HG02981 (cell line): ENCODE results near the gene DNAH2.

Source experiments
- ATAC-seq: cut with Tn5 transposase; IDR thresholded peaks from one replicate; pipeline ENCODE4 v1.9.1; 2021; ENCODE audit warnings: mild to moderate bottlenecking, moderate library complexity; ENCODE audit not compliant: unreplicated experiment

DNAH2 gene

DNA sequence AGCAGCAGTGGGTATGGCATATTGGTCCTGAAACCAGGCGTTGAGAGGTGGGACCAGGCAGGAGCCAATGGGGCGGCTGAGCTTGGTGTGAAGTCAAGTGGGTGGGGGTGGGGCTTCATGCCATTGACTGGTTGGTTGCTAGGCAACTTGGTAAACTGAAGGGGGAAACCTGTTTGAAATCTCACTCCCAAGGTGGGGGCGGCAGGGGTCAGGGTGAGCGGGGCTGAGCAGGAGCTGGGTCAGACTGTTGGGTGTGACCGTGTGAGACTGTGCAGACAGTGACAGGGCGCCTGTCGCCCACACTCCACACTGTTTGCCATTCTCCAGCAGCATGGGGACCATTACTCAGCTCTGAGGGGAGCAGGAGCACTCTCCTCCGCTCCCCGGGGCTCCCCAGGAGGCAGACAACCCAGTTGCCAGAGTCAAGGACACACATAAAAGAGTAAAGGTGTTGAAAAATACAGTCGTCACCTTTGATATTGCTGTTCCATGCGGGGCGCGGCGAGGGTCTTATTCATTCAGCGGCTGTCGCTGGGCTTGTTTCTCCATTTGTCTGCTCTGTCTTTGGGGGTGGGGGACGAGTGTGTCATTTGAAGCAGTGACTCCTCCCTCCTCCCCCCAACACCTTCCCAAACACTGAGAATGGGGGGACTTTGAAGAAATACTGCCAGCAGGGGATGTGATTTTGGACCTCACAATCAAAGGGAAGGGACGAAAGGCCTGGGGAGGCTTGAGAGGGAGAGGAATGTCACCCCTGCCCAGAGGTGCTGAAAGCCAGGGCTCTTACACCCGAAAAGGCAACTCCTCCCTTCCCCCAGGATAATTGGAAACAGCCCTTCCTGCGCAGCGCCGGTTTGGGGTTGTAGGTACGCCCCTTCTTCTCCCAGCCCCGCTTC is 13.7 kb upstream of the DNAH2 start:
- no peak for ATAC-seq

DNA sequence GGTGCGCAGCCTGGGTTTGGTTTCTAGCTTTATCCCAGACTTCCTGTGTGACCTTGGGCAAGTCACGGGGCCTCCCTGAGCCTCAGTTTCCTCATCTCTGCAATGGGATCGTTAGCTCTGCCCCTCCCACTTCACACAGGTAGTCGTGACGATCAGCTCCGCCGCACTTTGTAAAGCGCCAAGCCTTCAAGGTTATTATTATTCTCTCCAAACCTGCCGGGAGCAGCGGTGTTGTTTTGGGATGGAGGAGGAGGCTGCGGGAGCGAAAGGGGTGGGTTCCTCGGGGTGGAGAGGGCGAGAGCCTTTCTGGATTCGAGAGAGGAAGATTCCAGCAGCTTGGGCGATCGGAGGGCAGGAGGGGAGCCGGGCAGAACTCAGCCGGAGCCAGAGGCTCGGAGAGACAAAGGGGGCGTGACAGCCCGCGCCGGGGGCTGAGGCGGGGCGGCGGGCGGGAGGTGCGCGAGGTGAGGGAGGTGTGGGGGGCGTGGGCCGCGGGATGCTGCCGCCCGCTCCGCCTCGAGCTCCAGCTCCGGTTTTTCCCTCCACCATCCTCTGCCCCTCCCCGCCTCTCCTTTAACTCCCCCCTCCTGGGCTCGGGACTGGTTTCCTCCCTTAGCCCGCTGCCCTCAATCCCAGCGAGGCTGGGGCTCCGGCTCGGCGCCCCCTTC is 12.8 kb upstream of the DNAH2 start, which contains the start of gene EFNB3:
TSS of gene EFNB3 (plus strand) at position 602 of the 668 bp plus-strand sequence. CDS start 397 bp downstream, outside the sequence.
- no peak for ATAC-seq

DNA sequence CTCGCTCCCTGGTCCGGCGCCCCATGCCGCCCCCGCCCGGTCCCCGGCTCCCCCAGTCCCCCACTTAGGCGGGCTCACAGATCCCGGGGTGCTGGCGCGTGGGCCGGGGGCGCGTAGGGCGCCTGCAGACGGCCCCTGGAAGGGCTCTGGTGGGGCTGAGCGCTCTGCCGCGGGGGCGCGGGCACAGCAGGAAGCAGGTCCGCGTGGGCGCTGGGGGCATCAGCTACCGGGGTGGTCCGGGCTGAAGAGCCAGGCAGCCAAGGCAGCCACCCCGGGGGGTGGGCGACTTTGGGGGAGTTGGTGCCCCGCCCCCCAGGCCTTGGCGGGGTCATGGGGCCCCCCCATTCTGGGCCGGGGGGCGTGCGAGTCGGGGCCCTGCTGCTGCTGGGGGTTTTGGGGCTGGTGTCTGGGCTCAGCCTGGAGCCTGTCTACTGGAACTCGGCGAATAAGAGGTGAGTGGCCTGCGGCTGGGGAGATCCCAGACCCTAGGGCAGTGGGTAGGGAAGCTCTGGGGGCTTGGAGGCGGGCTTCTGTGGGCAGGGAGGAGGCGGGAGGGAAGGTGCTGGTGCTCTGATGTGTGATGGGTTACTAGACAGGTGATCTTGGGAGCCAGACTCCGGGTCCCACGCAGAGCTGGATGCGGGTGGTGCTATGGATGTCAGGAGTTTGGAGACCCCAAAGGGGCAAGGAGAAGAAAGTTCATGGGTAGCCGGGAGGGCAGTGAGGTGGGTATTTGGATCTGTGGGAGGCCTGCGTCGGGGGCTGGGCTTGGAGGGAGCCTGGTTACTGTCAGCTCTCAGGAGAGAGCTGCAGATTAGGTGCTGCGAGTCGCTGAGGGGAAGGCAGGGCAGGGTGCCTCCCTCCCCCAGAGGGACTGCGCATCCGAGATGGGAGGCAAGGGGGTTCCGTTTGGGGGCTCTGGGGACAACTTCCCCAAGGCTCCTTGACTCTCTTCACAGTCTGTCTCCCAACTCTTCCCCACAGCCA is 12.0 kb upstream of the DNAH2 start:
- no peak for ATAC-seq

DNA sequence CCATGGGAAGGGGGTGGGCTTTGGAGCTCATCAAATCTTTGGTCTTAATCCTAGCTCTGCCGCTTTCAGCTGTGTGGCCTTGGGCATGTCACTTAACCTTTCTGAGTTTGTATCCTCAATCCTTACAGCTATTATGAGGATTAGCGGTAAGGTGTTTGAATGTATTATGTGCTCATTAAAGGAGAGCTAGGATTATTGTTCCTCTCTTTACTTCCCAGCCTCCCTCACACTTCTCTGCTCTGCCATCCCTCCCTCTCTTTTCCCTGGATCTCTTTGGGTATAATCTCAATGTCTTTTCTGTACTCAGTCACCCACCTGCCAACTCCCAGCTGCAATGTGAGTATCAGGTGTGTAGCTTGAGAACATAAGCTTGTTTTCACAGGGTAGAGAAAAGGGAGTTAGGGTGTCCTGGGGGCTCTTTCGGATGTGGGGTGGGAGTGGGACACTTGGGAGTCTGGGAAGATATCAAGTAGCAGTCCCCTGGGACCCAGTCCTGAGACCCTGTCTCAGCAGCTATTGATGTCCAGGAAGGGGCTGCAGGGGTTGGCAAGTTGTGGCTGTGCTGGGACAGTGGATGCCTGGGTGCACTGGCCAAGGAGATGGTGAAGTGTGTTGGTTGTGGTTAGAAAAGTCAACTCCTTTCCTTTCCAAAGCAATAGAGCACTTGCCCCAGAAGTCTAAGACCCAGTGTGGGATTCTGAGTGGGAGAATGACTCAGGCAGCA is 10.8 kb upstream of the DNAH2 start:
- ATAC-seq, result no peak

DNA sequence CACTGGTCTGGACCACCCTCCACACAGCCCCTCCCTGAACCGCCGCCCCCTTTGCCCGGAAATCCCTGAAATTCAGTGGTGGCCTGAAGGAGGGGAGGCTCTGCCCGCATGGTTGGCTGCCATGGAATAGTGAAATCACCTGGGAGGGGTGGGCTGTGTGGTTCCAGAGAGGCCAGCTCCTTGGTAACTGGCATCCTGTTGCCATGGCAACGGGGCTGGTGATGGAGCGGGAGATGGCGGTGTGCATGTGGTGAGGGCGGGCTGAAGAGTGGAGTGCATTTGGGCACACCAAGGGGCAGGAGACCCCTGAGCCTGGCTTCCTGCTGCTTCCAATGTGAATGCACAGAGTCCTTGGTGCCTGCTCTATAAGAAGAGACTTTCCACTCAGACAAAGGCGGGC is 10.1 kb upstream of the DNAH2 start:
- ATAC-seq, result no peak

DNA sequence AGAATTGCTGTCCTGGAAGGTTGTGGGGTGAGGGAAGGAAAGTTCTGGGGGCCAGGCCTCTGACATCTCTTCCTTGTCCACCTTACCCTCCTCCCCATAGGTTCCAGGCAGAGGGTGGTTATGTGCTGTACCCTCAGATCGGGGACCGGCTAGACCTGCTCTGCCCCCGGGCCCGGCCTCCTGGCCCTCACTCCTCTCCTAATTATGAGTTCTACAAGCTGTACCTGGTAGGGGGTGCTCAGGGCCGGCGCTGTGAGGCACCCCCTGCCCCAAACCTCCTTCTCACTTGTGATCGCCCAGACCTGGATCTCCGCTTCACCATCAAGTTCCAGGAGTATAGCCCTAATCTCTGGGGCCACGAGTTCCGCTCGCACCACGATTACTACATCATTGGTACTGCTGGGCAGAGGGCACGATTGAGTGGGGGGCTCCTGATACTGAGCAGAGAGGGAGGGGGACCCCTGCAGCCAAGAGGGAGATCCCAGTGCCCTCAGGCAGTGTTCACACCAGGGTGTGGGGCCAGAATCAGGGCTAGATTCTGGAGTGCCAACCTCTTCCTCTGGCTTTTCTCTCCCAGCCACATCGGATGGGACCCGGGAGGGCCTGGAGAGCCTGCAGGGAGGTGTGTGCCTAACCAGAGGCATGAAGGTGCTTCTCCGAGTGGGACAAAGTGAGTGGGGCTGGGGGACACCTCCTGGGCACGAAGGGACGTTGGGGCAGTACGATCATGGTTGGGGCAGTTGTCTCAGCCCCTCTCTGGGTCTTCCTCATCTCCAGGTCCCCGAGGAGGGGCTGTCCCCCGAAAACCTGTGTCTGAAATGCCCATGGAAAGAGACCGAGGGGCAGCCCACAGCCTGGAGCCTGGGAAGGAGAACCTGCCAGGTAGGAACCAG is 9.4 kb upstream of the DNAH2 start:
- ATAC-seq, result no peak

DNA sequence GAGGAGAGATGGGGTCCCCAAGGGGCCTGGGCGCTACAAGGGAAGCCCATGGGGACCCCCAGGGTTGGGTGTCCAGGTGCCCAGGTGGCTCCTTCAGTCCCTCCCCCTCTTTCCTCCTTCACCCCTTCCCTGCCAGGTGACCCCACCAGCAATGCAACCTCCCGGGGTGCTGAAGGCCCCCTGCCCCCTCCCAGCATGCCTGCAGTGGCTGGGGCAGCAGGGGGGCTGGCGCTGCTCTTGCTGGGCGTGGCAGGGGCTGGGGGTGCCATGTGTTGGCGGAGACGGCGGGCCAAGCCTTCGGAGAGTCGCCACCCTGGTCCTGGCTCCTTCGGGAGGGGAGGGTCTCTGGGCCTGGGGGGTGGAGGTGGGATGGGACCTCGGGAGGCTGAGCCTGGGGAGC is 8.5 kb upstream of the DNAH2 start:
- ATAC-seq, result no peak

DNA sequence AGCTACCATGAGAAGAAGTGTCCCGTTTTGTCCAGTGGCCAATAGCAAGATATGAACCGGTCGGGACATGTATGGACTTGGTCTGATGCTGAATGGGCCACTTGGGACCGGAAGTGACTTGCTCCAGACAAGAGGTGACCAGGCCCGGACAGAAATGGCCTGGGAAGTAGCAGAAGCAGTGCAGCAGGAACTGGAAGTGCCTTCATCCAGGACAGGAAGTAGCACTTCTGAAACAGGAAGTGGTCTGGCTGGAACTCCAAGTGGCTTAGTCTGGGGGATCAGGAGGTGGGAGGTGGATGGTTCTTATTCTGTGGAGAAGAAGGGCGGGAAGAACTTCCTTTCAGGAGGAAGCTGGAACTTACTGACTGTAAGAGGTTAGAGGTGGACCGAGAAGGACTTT is 7.2 kb upstream of the DNAH2 start:
- no peak for ATAC-seq

DNA sequence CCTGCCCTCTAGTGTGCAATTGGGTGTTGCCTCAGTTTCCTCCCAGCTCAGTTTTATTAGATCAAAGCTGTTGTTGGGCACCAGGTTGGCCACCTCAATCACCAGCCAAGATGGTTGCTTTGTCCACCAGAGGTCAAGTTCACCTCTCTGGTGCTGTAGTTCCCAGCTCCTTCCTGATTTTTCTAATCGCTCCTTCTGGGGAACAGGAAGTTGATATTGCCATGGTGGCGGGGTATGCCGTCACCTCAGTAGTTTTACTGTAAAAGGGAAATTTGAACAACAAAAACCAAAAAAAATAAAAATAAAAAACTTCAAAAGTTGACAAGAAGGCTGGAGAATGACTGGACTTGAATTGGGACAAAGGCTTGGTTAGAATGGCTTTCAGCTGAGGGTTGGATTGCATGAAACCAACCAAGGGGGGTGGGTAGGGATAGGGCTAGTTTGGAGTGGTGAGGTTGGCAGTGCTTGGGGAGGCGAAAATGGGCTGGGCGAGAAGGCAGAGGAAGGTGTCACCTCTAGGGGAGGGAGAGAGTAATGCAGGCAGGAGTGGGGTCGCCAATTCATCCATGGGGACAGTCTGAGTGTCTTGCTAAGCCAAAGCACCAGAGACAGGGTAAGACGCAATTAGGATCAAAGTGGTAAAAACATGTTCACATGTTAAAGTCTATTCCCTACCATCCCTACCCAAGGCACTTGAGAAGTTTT is 6.3 kb upstream of the DNAH2 start:
- no peak for ATAC-seq

DNA sequence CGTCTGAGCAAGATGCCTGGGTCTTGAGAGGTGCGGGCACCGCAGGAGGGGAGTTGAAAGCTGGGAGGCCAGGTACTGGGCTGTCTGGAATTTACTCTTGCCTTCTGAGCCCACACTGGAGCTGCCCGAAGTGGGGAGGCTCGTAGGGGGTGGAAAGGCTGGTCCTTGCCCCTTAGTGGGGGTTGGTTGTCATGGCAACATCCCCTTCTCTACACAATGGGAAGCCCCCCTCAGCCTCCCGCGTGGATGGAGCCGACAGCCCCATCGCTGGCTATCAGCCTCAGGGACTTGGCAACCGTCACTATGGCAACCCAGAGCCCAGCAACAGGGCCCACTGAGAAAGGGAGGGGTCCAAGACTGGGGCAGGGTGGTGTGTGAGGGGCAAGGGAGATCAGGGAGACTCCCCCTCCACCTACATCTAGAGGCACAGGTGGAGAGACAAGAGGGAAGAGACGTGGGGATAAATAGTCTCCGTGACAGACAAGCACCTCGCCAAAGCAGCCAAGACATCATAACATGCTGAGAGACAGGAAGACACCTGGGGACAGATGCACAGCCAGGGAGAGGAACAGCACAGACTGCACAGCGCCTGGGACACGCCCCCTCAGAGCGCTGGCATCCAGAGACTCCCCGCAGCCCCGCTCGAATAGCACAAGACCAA is 5.3 kb upstream of the DNAH2 start:
- ATAC-seq, result no peak

DNA sequence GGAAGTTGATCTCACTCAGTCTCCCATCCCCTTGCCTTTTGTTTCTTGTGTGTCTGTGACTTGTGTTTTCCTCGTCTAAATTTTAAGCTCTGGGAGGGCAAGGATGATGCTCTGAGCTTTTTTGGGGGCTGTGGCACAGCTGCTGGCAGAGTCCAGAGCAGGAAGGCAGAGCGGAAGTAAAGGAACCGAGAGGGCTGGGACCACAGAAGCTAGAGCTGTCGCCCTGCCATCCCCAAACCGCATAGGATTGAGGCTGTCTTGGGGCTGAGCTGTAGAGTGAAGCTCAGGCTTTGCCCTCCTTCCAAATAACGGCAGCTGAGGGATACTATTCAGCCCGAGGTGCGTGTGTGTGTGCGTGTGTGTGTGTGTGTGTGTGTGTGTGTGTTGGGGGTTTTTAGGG is 3.8 kb upstream of the DNAH2 start:
- no peak for ATAC-seq

DNA sequence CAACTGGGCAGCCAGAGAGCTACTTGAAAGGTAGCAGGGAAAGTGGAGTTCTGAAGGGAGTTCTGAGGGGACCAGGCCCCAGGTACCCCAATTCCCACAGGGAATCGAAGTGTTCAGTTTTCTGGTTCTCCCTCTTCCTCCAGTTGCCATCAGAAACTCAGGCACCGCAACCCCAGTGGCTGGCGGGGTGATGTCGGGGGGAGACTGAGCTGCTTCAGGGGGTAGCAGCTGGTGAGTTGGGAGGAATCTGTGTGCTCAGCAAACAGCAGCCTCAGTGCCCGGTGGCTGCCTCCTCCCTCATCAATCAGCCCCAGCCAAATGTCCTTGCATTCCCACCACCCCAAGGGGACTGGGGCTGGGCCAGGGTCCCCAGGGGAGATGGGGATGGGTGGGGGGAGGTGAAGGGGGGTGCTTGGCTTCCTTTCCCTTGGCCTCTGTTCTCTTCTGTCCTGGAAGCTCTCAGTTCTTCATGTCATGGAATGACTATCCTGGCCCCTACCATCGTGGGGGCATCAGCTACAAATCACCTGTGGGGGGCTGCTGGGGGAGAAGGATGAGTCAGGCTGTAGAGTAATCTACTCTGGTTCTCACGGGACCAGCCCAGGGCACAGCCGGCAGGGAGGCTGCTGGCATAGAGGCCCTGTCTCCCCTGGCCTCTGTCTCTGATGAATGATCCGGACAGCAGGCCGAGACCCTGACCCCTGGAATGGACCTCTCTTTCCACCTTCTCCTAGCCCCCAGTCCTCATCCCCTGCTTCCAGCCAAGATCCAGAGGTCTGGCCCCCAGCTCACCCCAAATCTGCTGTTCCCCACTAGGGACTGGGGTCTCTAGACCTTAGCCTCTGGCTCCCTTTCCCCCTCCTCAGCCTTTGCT is 2.6 kb upstream of the DNAH2 start:
- ATAC-seq, result no peak

DNA sequence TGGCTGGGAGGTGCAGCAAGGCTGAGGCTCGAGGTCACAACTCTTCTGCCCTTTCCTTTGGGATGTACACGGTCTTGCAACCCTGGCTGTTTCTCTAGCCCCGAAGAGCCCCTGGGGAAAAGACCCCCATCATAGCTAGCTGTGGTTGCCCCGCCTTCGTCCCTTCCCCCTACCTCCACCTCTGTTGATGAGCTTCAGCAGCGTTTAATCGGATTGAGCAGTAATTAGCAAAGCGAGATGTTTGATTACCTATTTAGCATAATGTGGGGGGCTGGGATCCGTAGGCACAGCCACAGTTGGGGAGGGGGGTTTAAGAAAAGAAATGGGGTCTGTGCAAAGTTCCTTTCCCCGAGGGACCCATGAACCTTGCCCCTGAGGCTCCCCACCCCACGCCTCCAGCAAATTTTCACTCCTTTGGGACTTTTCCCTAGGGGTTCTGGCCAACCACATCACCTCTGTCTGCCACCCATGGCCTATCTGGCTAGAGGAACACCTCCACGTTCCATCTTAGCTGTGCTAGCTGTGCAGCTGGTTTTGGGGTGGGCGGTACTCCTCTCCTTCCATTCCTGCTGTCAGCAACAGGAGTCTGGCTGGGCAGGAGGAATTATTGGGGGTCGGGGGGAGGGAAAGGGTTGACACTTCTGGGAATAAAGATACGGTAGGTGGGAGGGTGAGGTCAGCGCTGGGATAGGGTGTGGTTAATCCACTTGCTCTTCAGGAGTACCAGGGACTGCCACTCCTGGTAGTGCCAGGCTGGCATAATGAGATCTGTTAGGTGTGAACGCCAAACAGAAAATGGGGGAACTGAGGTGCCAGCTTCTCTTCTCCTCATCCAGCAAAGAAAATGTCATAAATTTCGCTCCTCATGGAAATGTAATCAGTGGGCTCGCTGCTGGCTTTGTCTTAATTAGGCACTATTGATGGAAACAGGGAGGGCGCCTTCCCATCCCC is 1.3 kb upstream of the DNAH2 start:
- no peak for ATAC-seq

DNA sequence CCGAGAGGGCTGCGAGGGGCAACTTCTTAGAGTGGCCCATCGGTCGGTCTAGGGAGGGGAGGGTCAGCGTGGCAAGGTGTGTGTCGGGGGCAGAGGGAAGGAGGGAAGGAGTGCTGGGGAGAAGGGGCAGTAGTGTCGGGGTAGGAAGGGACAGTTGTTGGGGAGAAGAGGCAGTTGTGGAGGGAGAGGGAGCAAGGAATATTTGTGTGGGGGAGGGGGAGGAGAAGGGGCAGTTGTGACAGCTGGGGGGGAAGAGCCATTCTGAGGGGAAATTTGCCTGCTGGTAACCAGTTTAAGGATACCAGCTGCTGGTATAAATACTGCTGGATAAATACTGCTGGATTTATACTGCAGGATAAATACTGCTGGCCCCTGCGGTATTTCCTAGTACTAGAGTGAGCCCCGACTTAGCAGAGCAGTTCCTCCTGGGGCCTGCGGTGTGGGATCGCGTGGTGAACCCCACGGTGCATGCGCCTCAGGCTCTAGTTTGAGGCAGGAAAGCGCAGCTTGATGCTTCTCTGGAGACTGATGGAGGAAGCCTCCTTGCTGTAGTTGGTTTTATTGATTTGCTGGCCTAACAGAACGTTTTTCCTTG is 309 bp downstream of the DNAH2 start:
- no peak for ATAC-seq

DNA sequence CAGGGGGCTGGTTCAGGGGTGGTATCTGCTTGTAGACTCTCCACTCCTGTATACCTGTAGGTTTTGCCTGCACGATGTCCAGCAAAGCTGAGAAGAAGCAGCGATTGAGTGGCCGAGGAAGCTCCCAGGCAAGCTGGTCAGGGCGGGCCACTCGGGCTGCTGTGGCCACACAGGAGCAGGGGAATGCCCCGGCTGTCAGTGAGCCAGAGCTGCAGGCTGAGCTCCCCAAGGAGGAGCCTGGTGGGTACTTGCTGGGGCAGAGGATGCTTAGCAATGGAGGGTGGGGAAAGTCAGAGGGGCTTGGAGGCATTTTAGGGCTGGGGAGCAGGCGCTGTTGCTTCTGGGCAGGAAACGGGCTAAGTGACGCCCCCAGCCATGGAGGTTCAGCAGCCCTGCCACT is 2.1 kb downstream of the DNAH2 start:
- ATAC-seq, result no peak

DNA sequence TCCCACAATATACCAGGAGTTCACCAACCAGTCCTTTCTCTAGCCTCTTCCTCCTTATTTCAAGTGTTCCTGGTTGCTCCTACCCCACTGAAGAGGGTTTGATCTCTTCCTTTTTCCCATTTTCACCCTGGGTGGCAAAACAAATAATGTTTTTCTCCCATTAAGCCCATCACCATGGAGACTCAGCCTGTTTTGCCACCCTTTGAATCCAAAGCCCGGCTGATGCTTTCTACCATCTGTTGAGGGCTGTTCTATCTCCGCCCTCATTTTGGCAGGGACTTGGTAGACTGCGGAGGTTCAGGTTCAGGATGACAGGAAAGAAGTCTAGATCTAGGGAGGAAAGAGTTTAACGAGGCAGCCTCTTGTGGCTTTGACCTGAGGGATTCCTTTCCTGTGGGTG is 2.6 kb downstream of the DNAH2 start:
- no peak for ATAC-seq
